A549 (cell line): ENCODE data around the gene FOS. TPM values are rescaled to one million over a fixed set of nuclear protein-coding genes. Genes with fewer than 3 reads are reported as not detected.
A peak's percentile ranks its signal among the peaks of the same experiment; 100 is the strongest.

Experiments
- ATAC-seq, 2 experiments: fragments of 200-7000 bp in 1 of 2; fragments of >200 bp in 1 of 2; cut with Nextera tagmentation in 1 of 2; cut with Tn5 transposase in 1 of 2; 3 replicates each; pipeline versions ENCODE4 v1.8.0 to v1.9.1; 2018 to 2020; ENCODE audit warnings: mild to moderate bottlenecking in 1 of 2, moderate library complexity in 1 of 2
- CTCF ChIA-PET: fragments of 300-600 bp; sonication (Branson Sonifier 250); formaldehyde crosslinking; extraction: SDS; loops from one replicate; lab custom pipeline; 2021; ENCODE audit warnings: antibody characterized with exemption, inconsistent platforms; lab: Yijun Ruan, JAX
- POLR2A ChIA-PET: fragments of 350-600 bp; formaldehyde crosslinking; extraction: SDS; loops from one replicate; lab custom pipeline; 2021; ENCODE audit warnings: antibody characterized with exemption, inconsistent platforms; lab: Yijun Ruan, JAX
- DNase-seq, 2 experiments: peaks; one replicate each; pipeline versions ENCODE4 v3.0.0 to v3.0.0-alpha.2; 2011 to 2016; ENCODE audit warnings: low read depth in 1 of 2, low spot score in 1 of 2
- FAIRE-seq: peaks from 2 replicates; lab custom pipeline; 2011; peaks lifted over from hg19 to GRCh38; lab: Jason Lieb, UNC
- H3K27ac ChIP-seq, 2 experiments: fragments of >200 bp; sonication (Bioruptor Twin); formaldehyde crosslinking; 3 replicates each; pipeline ENCODE4 v1.5.1; 2016 to 2017
- H3K4me1 ChIP-seq: fragments of >200 bp; sonication (Bioruptor Twin); formaldehyde crosslinking; 3 replicates; pipeline ENCODE4 v1.6.1; 2016
- H3K4me2 ChIP-seq: fragments of >200 bp; sonication (Bioruptor Twin); formaldehyde crosslinking; 3 replicates; pipeline ENCODE4 v1.6.1; 2016
- H3K4me3 ChIP-seq: fragments of >200 bp; sonication (Bioruptor Twin); formaldehyde crosslinking; 3 replicates; pipeline ENCODE4 v1.5.1; 2016
- H3K9me3 ChIP-seq: fragments of >200 bp; sonication (Bioruptor Twin); formaldehyde crosslinking; 3 replicates; pipeline ENCODE4 v1.6.1; 2016
- ATOH8 ChIP-seq: fragments of 250-450 bp; sonication (Bioruptor Pico); IDR thresholded peaks from 2 replicates; pipeline ENCODE4 v1.5.0; 2020; ENCODE audit warnings: low read depth, mild to moderate bottlenecking, moderate library complexity
- BCL3 ChIP-seq: fragments of >200 bp; sonication (Bioruptor Twin); formaldehyde crosslinking; IDR thresholded peaks from 3 replicates; pipeline ENCODE4 v1.6.1; 2016
- CBX8 ChIP-seq: fragments of 200-600 bp; sonication (generic); IDR thresholded peaks from 2 replicates; pipeline ENCODE4 v1.6.1; 2016
- CEBPB ChIP-seq, 2 experiments: fragments of >200 bp in 1 of 2; sonication (Bioruptor Twin) in 1 of 2; formaldehyde crosslinking in 1 of 2; IDR thresholded peaks; 2 replicates each; pipeline ENCODE4 v1.6.1; 2012 to 2016
- ELK1 ChIP-seq: fragments of 150-350 bp; IDR thresholded peaks from 2 replicates; pipeline ENCODE4 v1.6.1; 2014; ENCODE audit warnings: low read depth, mild to moderate bottlenecking, low read length
- EP300 ChIP-seq, 2 experiments: fragments of >200 bp; sonication (Bioruptor Twin); formaldehyde crosslinking; IDR thresholded peaks; 2 replicates in 1 of 2; 3 replicates in 1 of 2; pipeline ENCODE4 v1.6.1; 2016 to 2017
- ESRRA ChIP-seq: fragments of 150-350 bp; IDR thresholded peaks from 2 replicates; pipeline ENCODE4 v1.6.1; 2014; ENCODE audit warnings: mild to moderate bottlenecking, low read length, borderline replicate concordance
- FOSB ChIP-seq: fragments of 250-450 bp; sonication (Bioruptor Pico); IDR thresholded peaks from 2 replicates; pipeline ENCODE4 v1.5.0; 2020; ENCODE audit warnings: mild to moderate bottlenecking, moderate library complexity
- GATA3 ChIP-seq: IDR thresholded peaks from 2 replicates; pipeline ENCODE4 v1.6.1; 2012; ENCODE audit warnings: borderline replicate concordance
- HES2 ChIP-seq: fragments of >200 bp; sonication (Bioruptor Twin); formaldehyde crosslinking; IDR thresholded peaks from 2 replicates; pipeline ENCODE4 v1.6.1; 2016
- HEYL ChIP-seq: fragments of 250-450 bp; sonication (Bioruptor Pico); IDR thresholded peaks from 2 replicates; pipeline ENCODE4 v1.8.0; 2021; ENCODE audit warnings: mild to moderate bottlenecking, moderate library complexity
- HMGXB4 ChIP-seq: fragments of 250-450 bp; sonication (Bioruptor Pico); IDR thresholded peaks from 2 replicates; pipeline ENCODE4 v1.5.0; 2021; ENCODE audit warnings: mild to moderate bottlenecking, moderate library complexity, borderline replicate concordance
- JUNB ChIP-seq: fragments of >200 bp; sonication (Bioruptor Twin); formaldehyde crosslinking; IDR thresholded peaks from 2 replicates; pipeline ENCODE4 v1.6.1; 2016
- KDM1A ChIP-seq: fragments of 200-600 bp; sonication (generic); IDR thresholded peaks from 2 replicates; pipeline ENCODE4 v1.6.1; 2016; ENCODE audit warnings: low read depth, mild to moderate bottlenecking
- KDM5A ChIP-seq: fragments of 200-600 bp; sonication (generic); IDR thresholded peaks from 2 replicates; pipeline ENCODE4 v1.6.1; 2016; ENCODE audit warnings: antibody characterized with exemption, mild to moderate bottlenecking
- MAX ChIP-seq: IDR thresholded peaks from 2 replicates; pipeline ENCODE4 v1.6.1; 2012
- NR3C1 ChIP-seq: fragments of >200 bp; sonication (Bioruptor Twin); formaldehyde crosslinking; IDR thresholded peaks from 3 replicates; pipeline ENCODE4 v1.6.1; 2017
- PBX3 ChIP-seq: IDR thresholded peaks from 2 replicates; pipeline ENCODE4 v1.6.1; 2012
- POLR2AphosphoS2 ChIP-seq: conservative IDR thresholded peaks from 2 replicates; pipeline ENCODE4 v1.6.1; 2012; ENCODE audit warnings: low read length, improper control_type of control experiment, inconsistent platforms
- TFCP2L1 ChIP-seq: fragments of 250-450 bp; sonication (Bioruptor Pico); IDR thresholded peaks from 2 replicates; pipeline ENCODE4 v1.5.0; 2021; ENCODE audit warnings: mild to moderate bottlenecking
- TP53 ChIP-seq: fragments of 250-450 bp; sonication (Bioruptor Pico); IDR thresholded peaks from 2 replicates; pipeline ENCODE4 v1.5.0; 2021; ENCODE audit warnings: mild to moderate bottlenecking, moderate library complexity
- WGBS: methylation state at CpG from one replicate; pipeline ENCODE4 v1.1.6; 2017; ENCODE audit errors: missing lambda C conversion rate; 5-methylcytosine and 5-hydroxymethylcytosine counted together
- polyA plus RNA-seq, 4 experiments: library from polyadenylated mRNA; depleted of rRNA in 3 of 4; stranded (reverse); fragments of >200 nt; fragmentation: RNase III in 1 of 4; extraction: RNeasy Plus Mini Kit Qiagen cat#74134 plus additional on column Dnase treatment in 1 of 4; gene quantifications; 2 replicates in 3 of 4; 3 replicates in 1 of 4; pipeline ENCODE4 v1.2.3, GENCODE V29; 2011 to 2017

FOS gene
- polyA plus RNA-seq, 2 of the 4 experiments (the other 2 are of a cell fraction) = 4.2 to 256 TPM

- CTCF ChIA-PET = interaction anchor here (0.9 to 13.5 kb wide), 17 partner anchors 9 to 356 kb away, joined by 3 to 250 read pairs (median 7); partner anchors contain the start of gene NEK9
- 74% methylated on average over 10 of the region's 10 CpGs for WGBS
- TF ChIP-seq KDM1A = no peak
- no peak for TF ChIP-seq HEYL
Measured at GRCh38 chr14:75297411-75298040, 18.9 kb downstream of the FOS start.

GRCh38 chr14:75298187-75298965 lies 19.7 kb downstream of the FOS start:
- CTCF ChIA-PET = interaction anchor here (0.9 to 13.5 kb wide), 13 partner anchors 9 to 356 kb away, joined by 3 to 250 read pairs (median 7); partner anchors contain the start of gene NEK9
- 77% methylated on average over 9 of the region's 9 CpGs for whole genome bisulfite sequencing
- FAIRE-seq (no peak), ATAC-seq (no peak), DNase-seq (no peak)
- 0 out of 3 replicates have a peak overlapping the region, but pooled peaks have one; percentile 13 for H3K4me2 ChIP-seq
- TF ChIP-seq FOSB (CRISPR knock-in tag) (no peak), TFCP2L1 (CRISPR knock-in tag) (no peak), KDM1A (peak; percentile 58; the same call in 1 of the 2 replicates), ELK1 (no peak), POLR2AphosphoS2 (no peak), ATOH8 (CRISPR knock-in tag) (no peak), NR3C1 (no peak), CEBPB (IDR thresholded peaks at IDR 0.05) (no peak)
- POLR2A ChIA-PET = interaction anchor here (1.4 to 1.8 kb wide), 2 partner anchors 39 to 171 kb away, joined by 4 to 5 read pairs; partner anchors contain the start of gene NEK9
- no peaks in the 10 kb centered on the region for H3K9me3 ChIP-seq
- H3K4me1 ChIP-seq = peaks cover 37% of the 10 kb centered on the region
- no peak overlapping the region for H3K4me3 ChIP-seq
- peak overlapping the region; percentile 56 to 60; a peak in 4 of 6 replicates for H3K27ac ChIP-seq

More at GRCh38 chr14:75297411-75298040, 18.9 kb downstream of the FOS start:
- Histone ChIP-seq H3K4me3 (no peak overlapping the region), H3K9me3 (no peaks in the 10 kb centered on the region), H3K4me1 (peaks cover 39% of the 10 kb centered on the region), H3K4me2 (no peak overlapping the region), H3K27ac (peak overlapping the region in 1 of 2 experiments; percentile 15; a peak in 1 of 6 replicates)
- POLR2A ChIA-PET = interaction anchor here (1.4 to 1.8 kb wide), 2 partner anchors 39 to 170 kb away, joined by 4 to 5 read pairs; partner anchors contain the start of gene NEK9
- ATAC-seq (no peak), FAIRE-seq (no peak), DNase-seq (no peak)

- Histone ChIP-seq H3K4me3 (no peak overlapping the region), H3K9me3 (no peaks in the 10 kb centered on the region), H3K4me2 (peak overlapping the region; percentile 13; the same call in 1 of the 3 replicates), H3K4me1 (peaks cover 34% of the 10 kb centered on the region), H3K27ac (peak overlapping the region; percentile 56 to 60; a peak in 4 of 6 replicates)
- DNase-seq (no peak), FAIRE-seq (no peak), ATAC-seq (no peak)
- CTCF ChIA-PET = interaction anchor here (0.9 to 13.5 kb wide), 8 partner anchors 8 to 355 kb away, joined by 3 to 250 read pairs (median 10); partner anchors contain the start of gene NEK9
- POLR2A ChIA-PET = interaction anchor here (0.5 to 1.8 kb wide), 2 partner anchors 162 to 172 kb away, joined by 5 read pairs; partner anchors contain the start of gene NEK9
- 60% methylated on average over 8 of the region's 8 CpGs for WGBS
- no peak for TF ChIP-seq TP53 (CRISPR knock-in tag)
- TF ChIP-seq HMGXB4 = no peak
- no peak for TF ChIP-seq BCL3
- TF ChIP-seq PBX3 = no peak
- no peak for TF ChIP-seq CBX8
- TF ChIP-seq KDM1A = no peak
- no peak for TF ChIP-seq POLR2AphosphoS2
- TF ChIP-seq ESRRA = no peak
- TF ChIP-seq GATA3 = no peak
- peak; percentile 32; the same call in 1 of the 2 replicates for TF ChIP-seq HES2
- TF ChIP-seq EP300 (IDR thresholded peaks at IDR 0.05) = no peak
- TF ChIP-seq KDM5A = no peak
- TF ChIP-seq HEYL = no peak
- TF ChIP-seq CEBPB (IDR thresholded peaks at IDR 0.05) = peak; percentile 91 to 92
- no peak for TF ChIP-seq JUNB
- TF ChIP-seq ELK1 = no peak
- no peak for TF ChIP-seq MAX
Measured at GRCh38 chr14:75299059-75299458, 20.4 kb downstream of the FOS start.
